ENCODE results near the gene TULP4. TPM values are rescaled to one million over a fixed set of nuclear protein-coding genes. Genes with fewer than 3 reads are reported as not detected.

TULP4 gene
- total and polyA plus RNA-seq, 2 donors (not counting 1 experiment from before 2014, with no cell fraction given), result 12.0 to 90.0 TPM

DNA sequence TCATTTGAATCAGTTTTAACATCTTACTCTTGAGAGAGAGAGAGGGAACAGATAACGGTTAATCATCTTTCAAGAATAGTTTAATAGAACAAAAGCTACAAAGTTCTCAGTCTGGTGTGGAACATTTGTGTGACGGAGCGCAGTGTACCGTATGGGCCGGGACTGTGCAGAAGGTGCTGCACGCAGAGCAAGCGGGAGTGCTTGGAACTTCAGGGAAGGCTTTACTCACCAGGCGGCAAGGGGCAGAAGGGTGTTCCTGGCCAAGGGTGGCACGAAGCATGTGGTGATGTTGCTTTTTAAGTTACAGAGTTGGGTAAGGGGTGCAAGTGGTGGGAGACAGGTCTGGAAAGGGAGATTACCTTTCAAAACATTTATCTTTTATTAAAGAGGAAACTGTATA, 95.7 kb downstream of the TULP4 start:
- H3K79me2 ChIP-seq (ENCODE audit: control insufficient read depth, insufficient read depth, low read length), result peaks cover 3% of the 10 kb centered on the region
- H3K9me3 ChIP-seq (ENCODE audit: control extremely low read depth in 1 of 3, control insufficient read depth in 2 of 3, insufficient read depth in 1 of 3, low read length in 2 of 3), result no peaks in the 10 kb centered on the region
- H3K4me1 Mint-ChIP-seq, result peaks cover 18% of the 10 kb centered on the region
- ChIA-PET POLR2A (no interaction called here), CTCF (interaction anchor here (0.9 kb wide), 2 partner anchors 194 to 553 kb away, joined by 3 read pairs; no protein-coding TSS in a partner anchor)
- H3K4me3 Mint-ChIP-seq, result no peak overlapping the region
- DNase-seq (no peak), ATAC-seq (ENCODE audit: low read depth) (no peak)
- WGBS (ENCODE audit: insufficient coverage), result 100% methylated on average over 6 of the region's 9 CpGs
- no peak overlapping the region for H3K4me3 ChIP-seq (ENCODE audit: control extremely low read depth in 1 of 5, extremely low read depth in 1 of 5, insufficient read depth in 1 of 5, low read depth in 2 of 5, low read length in 4 of 5)
- H3K9me3 Mint-ChIP-seq (ENCODE audit: insufficient read depth), result no peaks in the 10 kb centered on the region
- no peak overlapping the region for H2AFZ ChIP-seq (ENCODE audit: insufficient read depth, low read depth, low read length, poor library complexity, severe bottlenecking)
- H3K4me2 ChIP-seq (replicated peaks; ENCODE audit: low read depth, low read length, poor library complexity, severe bottlenecking), result no peak overlapping the region
- peaks cover 5 to 8% of the 10 kb centered on the region in 2 donors for H3K4me1 ChIP-seq (ENCODE audit: control insufficient read depth in 2 of 2, insufficient read depth in 2 of 2, low read length in 2 of 2)
- no peaks in the 10 kb centered on the region for H3K27me3 ChIP-seq (replicated peaks in 1 of 4; ENCODE audit: control extremely low read depth in 1 of 4, control insufficient read depth in 3 of 4, insufficient read depth in 4 of 4, low read length in 3 of 4)
- intact Hi-C loops (cut with micrococcal nuclease), result no loop called here
- no peak for TF ChIP-seq EZH2 (IDR thresholded peaks at IDR 0.05; ENCODE audit: borderline replicate concordance, insufficient read depth, low read depth, low read length, poor library complexity, severe bottlenecking)
- no peak for TF ChIP-seq CTCF (IDR thresholded peaks at IDR 0.05)
- no peak overlapping the region for H3K27ac ChIP-seq (ENCODE audit: low read length in 2 of 2)
- H3K9ac ChIP-seq (ENCODE audit: low read length), result no peak overlapping the region
- H3K27ac Mint-ChIP-seq, result no peak overlapping the region
- H3K27me3 Mint-ChIP-seq, result no peaks in the 10 kb centered on the region
- H4K20me1 ChIP-seq (ENCODE audit: control insufficient read depth, insufficient read depth, low read length, poor library complexity, severe bottlenecking), result peaks cover 21% of the 10 kb centered on the region
- H3K36me3 ChIP-seq (replicated peaks in 1 of 2; ENCODE audit: control extremely low read depth in 1 of 2, control insufficient read depth in 1 of 2, extremely low read depth in 1 of 2, insufficient read depth in 2 of 2, low read length in 1 of 2), result peaks cover 0 to 2% of the 10 kb centered on the region in 2 experiments

DNA sequence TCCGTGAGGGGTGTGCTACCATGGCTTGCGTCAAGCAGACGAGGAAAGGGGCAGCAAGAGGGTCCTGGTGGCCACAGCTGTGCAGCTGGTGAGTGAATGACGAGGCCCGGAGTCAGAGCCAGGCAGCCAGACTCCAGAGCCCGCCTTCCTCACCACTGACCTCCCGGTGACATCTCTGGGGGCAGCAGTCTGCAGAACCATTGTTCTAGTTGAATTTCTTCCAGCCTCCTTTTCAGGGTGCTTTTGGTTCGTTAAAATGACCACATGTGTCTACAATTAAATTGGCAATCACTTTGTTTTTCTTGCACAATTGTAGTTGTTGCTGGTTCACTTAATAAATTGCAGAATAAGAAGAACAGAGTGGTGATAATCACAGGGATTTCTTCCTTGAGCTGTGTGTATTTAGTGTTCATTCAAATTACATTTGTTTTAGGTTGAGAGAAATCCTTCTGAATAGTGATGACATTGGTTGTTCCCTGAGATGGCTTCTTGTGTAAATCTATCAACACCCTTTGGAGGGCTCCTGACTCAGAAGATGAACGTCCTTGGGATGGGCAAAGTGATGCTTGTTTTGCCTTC, 96.4 kb downstream of the TULP4 start:
- H4K20me1 ChIP-seq (ENCODE audit: control insufficient read depth, insufficient read depth, low read length, poor library complexity, severe bottlenecking), result peaks cover 20% of the 10 kb centered on the region
- H3K9me3 Mint-ChIP-seq (ENCODE audit: insufficient read depth), result no peaks in the 10 kb centered on the region
- H3K27ac Mint-ChIP-seq, result no peak overlapping the region
- H2AFZ ChIP-seq (ENCODE audit: insufficient read depth, low read depth, low read length, poor library complexity, severe bottlenecking), result no peak overlapping the region
- intact Hi-C loops (cut with micrococcal nuclease), result no loop called here
- H3K4me1 ChIP-seq (ENCODE audit: control insufficient read depth in 2 of 2, insufficient read depth in 2 of 2, low read length in 2 of 2), result peaks cover 5 to 8% of the 10 kb centered on the region in 2 donors
- no peaks in the 10 kb centered on the region for H3K27me3 Mint-ChIP-seq
- ChIA-PET POLR2A (no interaction called here), CTCF (interaction anchor here (0.9 kb wide), 2 partner anchors 194 to 553 kb away, joined by 3 read pairs; no protein-coding TSS in a partner anchor)
- ATAC-seq (ENCODE audit: low read depth), result no peak
- peaks cover 0 to 9% of the 10 kb centered on the region in 2 experiments for H3K36me3 ChIP-seq (replicated peaks in 1 of 2; ENCODE audit: control extremely low read depth in 1 of 2, control insufficient read depth in 1 of 2, extremely low read depth in 1 of 2, insufficient read depth in 2 of 2, low read length in 1 of 2)
- 94% methylated on average over 8 of the region's 9 CpGs for WGBS (ENCODE audit: insufficient coverage)
- H3K4me3 ChIP-seq (ENCODE audit: control extremely low read depth in 1 of 5, extremely low read depth in 1 of 5, insufficient read depth in 1 of 5, low read depth in 2 of 5, low read length in 4 of 5), result no peak overlapping the region
- no peak overlapping the region for H3K4me2 ChIP-seq (replicated peaks; ENCODE audit: low read depth, low read length, poor library complexity, severe bottlenecking)
- TF ChIP-seq EZH2 (IDR thresholded peaks at IDR 0.05; ENCODE audit: borderline replicate concordance, insufficient read depth, low read depth, low read length, poor library complexity, severe bottlenecking) (no peak), CTCF (IDR thresholded peaks at IDR 0.05) (no peak)
- H3K27me3 ChIP-seq (replicated peaks in 1 of 4; ENCODE audit: control extremely low read depth in 1 of 4, control insufficient read depth in 3 of 4, insufficient read depth in 4 of 4, low read length in 3 of 4), result no peaks in the 10 kb centered on the region
- H3K9me3 ChIP-seq (ENCODE audit: control extremely low read depth in 1 of 3, control insufficient read depth in 2 of 3, insufficient read depth in 1 of 3, low read length in 2 of 3), result no peaks in the 10 kb centered on the region
- H3K4me3 Mint-ChIP-seq, result no peak overlapping the region
- no peak overlapping the region for H3K9ac ChIP-seq (ENCODE audit: low read length)
- H3K27ac ChIP-seq (ENCODE audit: low read length in 2 of 2), result peak overlapping the region in 1 of 2 donors; percentile 63
- H3K4me1 Mint-ChIP-seq, result peaks cover 18% of the 10 kb centered on the region
- H3K79me2 ChIP-seq (ENCODE audit: control insufficient read depth, insufficient read depth, low read length), result peaks cover 3% of the 10 kb centered on the region
- DNase-seq, result no peak
